Measurements from ENCODE around the gene CA12. TPM values are rescaled to one million over a fixed set of nuclear protein-coding genes. Genes with fewer than 3 reads are reported as not detected.

Gene CA12
- total RNA-seq, 1 donor from 2014 or later, result not detected

GRCh38 chr15:63414474-63415120 is 33.0 kb upstream of the CA12 start:
- Mint-ChIP-seq H3K4me3 (ENCODE audit: unreplicated experiment) (no peak overlapping the region), H3K4me1 (ENCODE audit: low read depth, unreplicated experiment) (no peaks in the 10 kb centered on the region), H3K27me3 (ENCODE audit: unreplicated experiment) (no peaks in the 10 kb centered on the region), H3K9me3 (ENCODE audit: unreplicated experiment) (peaks cover 1% of the 10 kb centered on the region), H3K27ac (ENCODE audit: unreplicated experiment) (no peak overlapping the region), H3K36me3 (ENCODE audit: unreplicated experiment) (no peaks in the 10 kb centered on the region)
- no peak for TF ChIP-seq CTCF (IDR thresholded peaks at IDR 0.05; ENCODE audit: partially characterized antibody, unreplicated experiment)
- no peak for DNase-seq

GRCh38 chr15:63412551-63412950 is 30.9 kb upstream of the CA12 start:
- no peaks in the 10 kb centered on the region for H3K36me3 Mint-ChIP-seq (ENCODE audit: unreplicated experiment)
- peaks cover 1% of the 10 kb centered on the region for H3K4me1 Mint-ChIP-seq (ENCODE audit: low read depth, unreplicated experiment)
- H3K27me3 Mint-ChIP-seq (ENCODE audit: unreplicated experiment), result no peaks in the 10 kb centered on the region
- H3K27ac Mint-ChIP-seq (ENCODE audit: unreplicated experiment), result no peak overlapping the region
- H3K4me3 Mint-ChIP-seq (ENCODE audit: unreplicated experiment), result no peak overlapping the region
- H3K9me3 Mint-ChIP-seq (ENCODE audit: unreplicated experiment), result peaks cover 1% of the 10 kb centered on the region
- TF ChIP-seq CTCF (IDR thresholded peaks at IDR 0.05; ENCODE audit: partially characterized antibody, unreplicated experiment), result no peak
- DNase-seq, result no peak

GRCh38 chr15:63411866-63412265 is 30.2 kb upstream of the CA12 start:
- Mint-ChIP-seq H3K4me1 (ENCODE audit: low read depth, unreplicated experiment) (peaks cover 5% of the 10 kb centered on the region), H3K9me3 (ENCODE audit: unreplicated experiment) (peaks cover 2% of the 10 kb centered on the region), H3K27me3 (ENCODE audit: unreplicated experiment) (no peaks in the 10 kb centered on the region), H3K27ac (ENCODE audit: unreplicated experiment) (no peak overlapping the region), H3K36me3 (ENCODE audit: unreplicated experiment) (no peaks in the 10 kb centered on the region), H3K4me3 (ENCODE audit: unreplicated experiment) (no peak overlapping the region)
- TF ChIP-seq CTCF (IDR thresholded peaks at IDR 0.05; ENCODE audit: partially characterized antibody, unreplicated experiment), result no peak
- no peak for DNase-seq

- Mint-ChIP-seq H3K4me3 (ENCODE audit: unreplicated experiment) (no peak overlapping the region), H3K9me3 (ENCODE audit: unreplicated experiment) (peaks cover 2% of the 10 kb centered on the region), H3K36me3 (ENCODE audit: unreplicated experiment) (no peaks in the 10 kb centered on the region)
Measured at GRCh38 chr15:63409179-63409578, 27.5 kb upstream of the CA12 start.

More at GRCh38 chr15:63409179-63409578, 27.5 kb upstream of the CA12 start:
- Mint-ChIP-seq H3K4me1 (ENCODE audit: low read depth, unreplicated experiment) (peaks cover 19% of the 10 kb centered on the region), H3K27ac (ENCODE audit: unreplicated experiment) (no peak overlapping the region), H3K27me3 (ENCODE audit: unreplicated experiment) (no peaks in the 10 kb centered on the region)
- no peak for TF ChIP-seq CTCF (IDR thresholded peaks at IDR 0.05; ENCODE audit: partially characterized antibody, unreplicated experiment)
- no peak for DNase-seq
